ENCODE measurements around the gene SH3BP1. TPM values are rescaled to one million over a fixed set of nuclear protein-coding genes. Genes with fewer than 3 reads are reported as not detected.

The SH3BP1 gene
- polyA plus RNA-seq, 2 of the 4 experiments (the other 2 are of a cell fraction), result 1.8 to 2.7 TPM

- ATAC-seq (peak; percentile 47 to 51), DNase-seq (ENCODE audit: low read depth in 1 of 2, low spot score in 1 of 2) (peak in 1 of 2 experiments; percentile 83), FAIRE-seq (no peak)
- no peaks in the 10 kb centered on the region for H3K9me3 ChIP-seq
- H3K4me3 ChIP-seq, result peak overlapping the region; percentile 64
- ChIA-PET CTCF (interaction anchor here (1.1 to 15.2 kb wide), 3 partner anchors 9 to 138 kb away, joined by 4 to 152 read pairs (median 5); partner anchors contain the start of gene NOL12), POLR2A (interaction anchor here (0.6 to 3.1 kb wide), 2 partner anchors 9 to 19 kb away, joined by 4 to 31 read pairs; partner anchors contain the start of gene PDXP)
- WGBS (ENCODE audit: missing lambda C conversion rate), result 2% methylated on average over 21 of the region's 42 CpGs
- TF ChIP-seq NFE2L2 (conservative IDR thresholded peaks at IDR 0.05; ENCODE audit: low read length), result no peak
- TF ChIP-seq RAD21 (conservative IDR thresholded peaks at IDR 0.05 in 1 of 2, IDR thresholded peaks at IDR 0.05 in 1 of 2), result no peak
- TF ChIP-seq JUN (IDR thresholded peaks at IDR 0.05), result peak in 1 of 2 experiments; percentile 42; a peak in 1 of 5 replicates
- TF ChIP-seq GATA3 (IDR thresholded peaks at IDR 0.05; ENCODE audit: borderline replicate concordance), result 0 out of 2 replicates have a peak, but pooled peaks have one; percentile 22
- no peak for TF ChIP-seq CBX2 (IDR thresholded peaks at IDR 0.05; ENCODE audit: borderline replicate concordance, low read depth)
- no peak; the same call in 1 of the 2 replicates for TF ChIP-seq FOSL2 (IDR thresholded peaks at IDR 0.05)
- peak; percentile 60 for TF ChIP-seq FOSL2 (CRISPR knock-in tag; IDR thresholded peaks at IDR 0.05)
- peak; percentile 29; the same call in 1 of the 2 replicates for TF ChIP-seq POLR2A (IDR thresholded peaks at IDR 0.05; ENCODE audit: low read length)
- TF ChIP-seq RARB (CRISPR knock-in tag; IDR thresholded peaks at IDR 0.05), result no peak
- TF ChIP-seq USF2 (IDR thresholded peaks at IDR 0.05), result no peak
- TF ChIP-seq RFX5 (IDR thresholded peaks at IDR 0.05), result no peak
- no peak for TF ChIP-seq POLR2AphosphoS2 (conservative IDR thresholded peaks at IDR 0.05; ENCODE audit: low read length)
- peak; percentile 31; the same call in 1 of the 2 replicates for TF ChIP-seq MAX (IDR thresholded peaks at IDR 0.05)
- TF ChIP-seq, protein P1, sequence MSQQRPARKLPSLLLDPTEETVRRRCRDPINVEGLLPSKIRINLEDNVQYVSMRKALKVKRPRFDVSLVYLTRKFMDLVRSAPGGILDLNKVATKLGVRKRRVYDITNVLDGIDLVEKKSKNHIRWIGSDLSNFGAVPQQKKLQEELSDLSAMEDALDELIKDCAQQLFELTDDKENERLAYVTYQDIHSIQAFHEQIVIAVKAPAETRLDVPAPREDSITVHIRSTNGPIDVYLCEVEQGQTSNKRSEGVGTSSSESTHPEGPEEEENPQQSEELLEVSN (IDR thresholded peaks at IDR 0.05; ENCODE audit: borderline replicate concordance, low read depth), result peak; percentile 53
- TF ChIP-seq, protein P2, sequence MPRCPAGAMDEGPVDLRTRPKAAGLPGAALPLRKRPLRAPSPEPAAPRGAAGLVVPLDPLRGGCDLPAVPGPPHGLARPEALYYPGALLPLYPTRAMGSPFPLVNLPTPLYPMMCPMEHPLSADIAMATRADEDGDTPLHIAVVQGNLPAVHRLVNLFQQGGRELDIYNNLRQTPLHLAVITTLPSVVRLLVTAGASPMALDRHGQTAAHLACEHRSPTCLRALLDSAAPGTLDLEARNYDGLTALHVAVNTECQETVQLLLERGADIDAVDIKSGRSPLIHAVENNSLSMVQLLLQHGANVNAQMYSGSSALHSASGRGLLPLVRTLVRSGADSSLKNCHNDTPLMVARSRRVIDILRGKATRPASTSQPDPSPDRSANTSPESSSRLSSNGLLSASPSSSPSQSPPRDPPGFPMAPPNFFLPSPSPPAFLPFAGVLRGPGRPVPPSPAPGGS (IDR thresholded peaks at IDR 0.05), result peak; percentile 31; the same call in 1 of the 3 replicates
- no peak for TF ChIP-seq NPAS2 (CRISPR knock-in tag; IDR thresholded peaks at IDR 0.05; ENCODE audit: borderline replicate concordance)
- peak overlapping the region; percentile 100 for H3K4me2 ChIP-seq
- H3K27ac ChIP-seq, result peak overlapping the region; percentile 93 to 97
- H3K4me1 ChIP-seq, result peaks cover 33% of the 10 kb centered on the region
Measured at GRCh38 chr22:37676736-37677492, 37.4 kb downstream of the SH3BP1 start.

- Histone ChIP-seq H3K27ac (peak overlapping the region; percentile 93 to 97), H3K4me2 (peak overlapping the region; percentile 100), H3K9me3 (no peaks in the 10 kb centered on the region), H3K4me1 (peaks cover 33% of the 10 kb centered on the region), H3K4me3 (peak overlapping the region; percentile 64)
- DNase-seq (ENCODE audit: low read depth in 1 of 2, low spot score in 1 of 2) (no peak), FAIRE-seq (no peak), ATAC-seq (no peak)
- TF ChIP-seq PHF8 (IDR thresholded peaks at IDR 0.05; ENCODE audit: borderline replicate concordance, low read depth), result no peak
- no peak for TF ChIP-seq FOSB (CRISPR knock-in tag; IDR thresholded peaks at IDR 0.05)
- no peak for TF ChIP-seq TP53 (CRISPR knock-in tag; IDR thresholded peaks at IDR 0.05)
- no peak for TF ChIP-seq ZSCAN20 (CRISPR knock-in tag; IDR thresholded peaks at IDR 0.05)
- TF ChIP-seq TFCP2L1 (CRISPR knock-in tag; IDR thresholded peaks at IDR 0.05), result no peak
- TF ChIP-seq SMC3 (IDR thresholded peaks at IDR 0.05), result no peak
- TF ChIP-seq JUNB (IDR thresholded peaks at IDR 0.05), result no peak
- no peak for TF ChIP-seq RCOR1 (IDR thresholded peaks at IDR 0.05; ENCODE audit: low read depth, low read length)
- TF ChIP-seq RAD21 (conservative IDR thresholded peaks at IDR 0.05 in 1 of 2, IDR thresholded peaks at IDR 0.05 in 1 of 2), result no peak
- ChIA-PET POLR2A (interaction anchor here (0.6 kb wide), 1 partner anchor 8 kb away, joined by 4 read pairs; no protein-coding TSS in a partner anchor), CTCF (interaction anchor here (2.0 to 15.2 kb wide), 2 partner anchors 8 to 34 kb away, joined by 5 to 152 read pairs; partner anchors contain the start of gene NOL12)
- WGBS (ENCODE audit: missing lambda C conversion rate), result 70% methylated on average over 15 of the region's 15 CpGs
Measured at GRCh38 chr22:37677493-37677974, 38.1 kb downstream of the SH3BP1 start.
